ENCODE measurements around the gene TPK1. TPM values are rescaled to one million over a fixed set of nuclear protein-coding genes. Genes with fewer than 3 reads are reported as not detected.

TPK1 gene
- total and polyA plus RNA-seq, 2 of the 13 experiments (the other 11 are each of a cell fraction or from before 2014, with no cell fraction given): 1.0 to 1.2 TPM

DNA sequence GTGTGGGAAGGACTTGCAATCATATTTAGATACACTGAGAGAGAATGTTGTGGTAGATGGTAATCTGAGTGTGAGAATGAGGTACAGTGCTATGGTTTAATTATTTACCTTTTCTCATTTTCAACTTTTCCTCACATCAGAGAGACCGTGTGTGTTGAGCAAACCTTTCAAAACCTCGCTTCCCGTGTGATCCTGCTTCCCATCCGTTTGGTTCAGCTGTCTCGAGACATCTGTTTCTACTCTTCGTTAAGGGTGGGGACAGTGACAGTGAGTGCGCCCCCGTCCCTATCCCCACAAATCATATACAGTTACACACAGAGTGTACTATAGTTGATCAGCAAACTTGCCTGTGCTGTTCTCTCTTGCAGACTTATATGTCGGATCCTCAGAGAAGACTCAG, 399.4 kb downstream of the TPK1 start:
- ATAC-seq: peak; percentile 65
- no peak for FAIRE-seq
- Histone ChIP-seq H3K79me2 (ENCODE audit: insufficient read depth, low read length) (no peaks in the 10 kb centered on the region), H3K9ac (ENCODE audit: insufficient read depth, low read depth, low read length) (no peak overlapping the region), H3K9me3 (ENCODE audit: low read length) (no peaks in the 10 kb centered on the region), H3K27me3 (ENCODE audit: control insufficient read depth in 1 of 2, insufficient read depth in 2 of 2, low read length in 2 of 2) (no peaks in the 10 kb centered on the region), H3K4me2 (ENCODE audit: low read depth, low read length) (0 out of 2 replicates have a peak overlapping the region, but pooled peaks have one; percentile 10), H3K36me3 (replicated peaks in 1 of 2; ENCODE audit: control insufficient read depth in 1 of 2, insufficient read depth in 2 of 2, low read length in 2 of 2) (no peaks in the 10 kb centered on the region), H3K4me1 (ENCODE audit: insufficient read depth, low read length) (peaks cover 22% of the 10 kb centered on the region), H2AFZ (ENCODE audit: low read length) (no peak overlapping the region), H3K27ac (ENCODE audit: extremely low read length, insufficient read depth, low read length) (no peak overlapping the region), H4K20me1 (ENCODE audit: insufficient read depth, low read length) (no peaks in the 10 kb centered on the region), H3K4me3 (replicated peaks in 1 of 3; ENCODE audit: insufficient read depth in 1 of 3, low read depth in 2 of 3, low read length in 3 of 3) (no peak overlapping the region)
- in situ Hi-C loops (cut with HindIII; ENCODE audit: extremely low pct_ligation_motif_present, low pct_unique_long_range_greater_than_20kb): no loop called here
- intact Hi-C loops (cut with micrococcal nuclease; ENCODE audit: unreplicated experiment): no loop called here
- CTCF ChIA-PET (ENCODE audit: low intra/inter-chr PET ratio, low total read pairs): no interaction called here
- 3% methylated on average over 9 of the region's 9 CpGs for WGBS (ENCODE audit: low lambda C conversion rate)
- DNase-seq (ENCODE audit: low spot score): peak; percentile 49
- POLR2A ChIA-PET: no interaction called here
- no TSS peak for BruUV-seq (replicated peaks)
- TF ChIP-seq RAD51 (IDR thresholded peaks at IDR 0.05; ENCODE audit: borderline replicate concordance) (no peak), ETV6 (CRISPR knock-in tag; conservative IDR thresholded peaks at IDR 0.05) (no peak), ZNF513 (CRISPR knock-in tag; conservative IDR thresholded peaks at IDR 0.05) (no peak), ZNF430 (CRISPR knock-in tag; IDR thresholded peaks at IDR 0.05) (no peak), PAX8 (CRISPR knock-in tag; IDR thresholded peaks at IDR 0.05; ENCODE audit: borderline replicate concordance) (no peak), ZNF615 (CRISPR knock-in tag; IDR thresholded peaks at IDR 0.05; ENCODE audit: borderline replicate concordance) (no peak), ZC3H4 (CRISPR knock-in tag; IDR thresholded peaks at IDR 0.05; ENCODE audit: borderline replicate concordance) (no peak), TCF7 (IDR thresholded peaks at IDR 0.05; ENCODE audit: low read depth) (peak; percentile 54), ZNF367 (CRISPR knock-in tag; IDR thresholded peaks at IDR 0.05; ENCODE audit: borderline replicate concordance) (no peak), ZNF337 (CRISPR knock-in tag; IDR thresholded peaks at IDR 0.05; ENCODE audit: borderline replicate concordance, low read depth) (no peak), FOXP1 (IDR thresholded peaks at IDR 0.05) (no peak), FOXP1 (CRISPR knock-in tag; IDR thresholded peaks at IDR 0.05) (no peak), ZNF713 (CRISPR knock-in tag; IDR thresholded peaks at IDR 0.05) (no peak), CHCHD3 (CRISPR knock-in tag; IDR thresholded peaks at IDR 0.05) (no peak), SKI (IDR thresholded peaks at IDR 0.05; ENCODE audit: partially characterized antibody) (no peak), CHD2 (IDR thresholded peaks at IDR 0.05; ENCODE audit: low read depth, low read length) (peak; percentile 65; the same call in 1 of the 2 replicates)
- TF ChIP-seq, protein P1, sequence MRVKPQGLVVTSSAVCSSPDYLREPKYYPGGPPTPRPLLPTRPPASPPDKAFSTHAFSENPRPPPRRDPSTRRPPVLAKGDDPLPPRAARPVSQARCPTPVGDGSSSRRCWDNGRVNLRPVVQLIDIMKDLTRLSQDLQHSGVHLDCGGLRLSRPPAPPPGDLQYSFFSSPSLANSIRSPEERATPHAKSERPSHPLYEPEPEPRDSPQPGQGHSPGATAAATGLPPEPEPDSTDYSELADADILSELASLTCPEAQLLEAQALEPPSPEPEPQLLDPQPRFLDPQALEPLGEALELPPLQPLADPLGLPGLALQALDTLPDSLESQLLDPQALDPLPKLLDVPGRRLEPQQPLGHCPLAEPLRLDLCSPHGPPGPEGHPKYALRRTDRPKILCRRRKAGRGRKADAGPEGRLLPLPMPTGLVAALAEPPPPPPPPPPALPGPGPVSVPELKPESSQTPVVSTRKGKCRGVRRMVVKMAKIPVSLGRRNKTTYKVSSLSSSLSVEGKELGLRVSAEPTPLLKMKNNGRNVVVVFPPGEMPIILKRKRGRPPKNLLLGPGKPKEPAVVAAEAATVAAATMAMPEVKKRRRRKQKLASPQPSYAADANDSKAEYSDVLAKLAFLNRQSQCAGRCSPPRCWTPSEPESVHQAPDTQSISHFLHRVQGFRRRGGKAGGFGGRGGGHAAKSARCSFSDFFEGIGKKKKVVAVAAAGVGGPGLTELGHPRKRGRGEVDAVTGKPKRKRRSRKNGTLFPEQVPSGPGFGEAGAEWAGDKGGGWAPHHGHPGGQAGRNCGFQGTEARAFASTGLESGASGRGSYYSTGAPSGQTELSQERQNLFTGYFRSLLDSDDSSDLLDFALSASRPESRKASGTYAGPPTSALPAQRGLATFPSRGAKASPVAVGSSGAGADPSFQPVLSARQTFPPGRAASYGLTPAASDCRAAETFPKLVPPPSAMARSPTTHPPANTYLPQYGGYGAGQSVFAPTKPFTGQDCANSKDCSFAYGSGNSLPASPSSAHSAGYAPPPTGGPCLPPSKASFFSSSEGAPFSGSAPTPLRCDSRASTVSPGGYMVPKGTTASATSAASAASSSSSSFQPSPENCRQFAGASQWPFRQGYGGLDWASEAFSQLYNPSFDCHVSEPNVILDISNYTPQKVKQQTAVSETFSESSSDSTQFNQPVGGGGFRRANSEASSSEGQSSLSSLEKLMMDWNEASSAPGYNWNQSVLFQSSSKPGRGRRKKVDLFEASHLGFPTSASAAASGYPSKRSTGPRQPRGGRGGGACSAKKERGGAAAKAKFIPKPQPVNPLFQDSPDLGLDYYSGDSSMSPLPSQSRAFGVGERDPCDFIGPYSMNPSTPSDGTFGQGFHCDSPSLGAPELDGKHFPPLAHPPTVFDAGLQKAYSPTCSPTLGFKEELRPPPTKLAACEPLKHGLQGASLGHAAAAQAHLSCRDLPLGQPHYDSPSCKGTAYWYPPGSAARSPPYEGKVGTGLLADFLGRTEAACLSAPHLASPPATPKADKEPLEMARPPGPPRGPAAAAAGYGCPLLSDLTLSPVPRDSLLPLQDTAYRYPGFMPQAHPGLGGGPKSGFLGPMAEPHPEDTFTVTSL (CRISPR knock-in tag; IDR thresholded peaks at IDR 0.05; ENCODE audit: borderline replicate concordance): no peak
- TF ChIP-seq, protein P2, sequence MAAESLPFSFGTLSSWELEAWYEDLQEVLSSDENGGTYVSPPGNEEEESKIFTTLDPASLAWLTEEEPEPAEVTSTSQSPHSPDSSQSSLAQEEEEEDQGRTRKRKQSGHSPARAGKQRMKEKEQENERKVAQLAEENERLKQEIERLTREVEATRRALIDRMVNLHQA (CRISPR knock-in tag; IDR thresholded peaks at IDR 0.05): no peak

All from HepG2 (cell line).